Neural cell (in vitro differentiated cells): ENCODE results near the gene ADAMTS10.

Experiments
- CTCF ChIP-seq: fragments of 450-650 bp; IDR thresholded peaks from 2 replicates; pipeline ENCODE4 v1.5.1; 2014; ENCODE audit warnings: antibody characterized with exemption, mild to moderate bottlenecking, moderate library complexity; ENCODE audit not compliant: poor library complexity, severe bottlenecking
- SMC3 ChIP-seq: fragments of 450-650 bp; conservative IDR thresholded peaks from 2 replicates; pipeline ENCODE4 v1.6.1; 2014; ENCODE audit warnings: antibody characterized with exemption, mild to moderate bottlenecking, moderate library complexity; ENCODE audit not compliant: poor library complexity

- TF ChIP-seq SMC3 = no peak
- no peak for TF ChIP-seq CTCF
Measured at GRCh38 chr19:8648240-8648639, 37.7 kb upstream of the ADAMTS10 start.
